Gastrocnemius medialis (tissue), 4 donors: ENCODE data around the gene TAS1R2. TPM values are rescaled to one million over a fixed set of nuclear protein-coding genes. Genes with fewer than 3 reads are reported as not detected.

Source experiments
- ATAC-seq, 2 donors: fragments of 150-250 bp; one replicate each; pipeline ENCODE4 v1.9.1; 2016
- DNase-seq, 2 donors: peaks; one replicate each; pipeline ENCODE4 v3.0.0-alpha.2; 2019
- H3K27ac ChIP-seq, 4 donors: fragments of 200-600 bp; sonication (generic); 1 replicate in 1 of 4; 2 replicates in 3 of 4; pipeline ENCODE4 v1.5.1; 2016 to 2018; ENCODE audit warnings: mild to moderate bottlenecking in 2 of 4, moderate library complexity in 1 of 4
- H3K27me3 ChIP-seq, 3 donors: fragments of 200-600 bp; sonication (generic) in 2 of 3; 1 replicate in 1 of 3; 2 replicates in 2 of 3; pipeline versions ENCODE4 v1.5.1 to v1.6.0; 2016 to 2019; ENCODE audit warnings: mild to moderate bottlenecking in 1 of 3, moderate library complexity in 1 of 3
- H3K36me3 ChIP-seq, 2 donors: fragments of 200-600 bp; sonication (generic) in 1 of 2; one replicate each; pipeline ENCODE4 v1.5.1; 2017 to 2018
- H3K4me1 ChIP-seq, 2 donors: fragments of 200-600 bp; sonication (generic) in 1 of 2; one replicate each; pipeline ENCODE4 v1.5.1; 2016 to 2017; ENCODE audit warnings: mild to moderate bottlenecking in 2 of 2
- H3K4me3 ChIP-seq, 4 donors: fragments of 200-600 bp; sonication (generic) in 3 of 4; 1 replicate in 1 of 4; 2 replicates in 3 of 4; pipeline ENCODE4 v1.5.1; 2016 to 2019; ENCODE audit warnings: mild to moderate bottlenecking in 2 of 4
- H3K9me3 ChIP-seq, 3 donors: fragments of 200-600 bp; sonication (generic) in 2 of 3; 1 replicate in 1 of 3; 2 replicates in 2 of 3; pipeline ENCODE4 v1.5.1; 2016 to 2019
- CTCF ChIP-seq, 5 experiments: fragments of 450-650 bp in 3 of 5; fragments of 200-600 bp in 2 of 5; sonication (generic) in 2 of 5; IDR thresholded peaks in 4 of 5; conservative IDR thresholded peaks in 1 of 5; 1 replicate in 4 of 5; 2 replicates in 1 of 5; pipeline ENCODE4 v1.5.1; 2016 to 2019; ENCODE audit warnings: antibody characterized with exemption in 5 of 5, mild to moderate bottlenecking in 3 of 5, moderate library complexity in 3 of 5
- POLR2A ChIP-seq, 2 donors: fragments of 450-650 bp; IDR thresholded peaks; one replicate each; pipeline ENCODE4 v1.6.1; 2017; ENCODE audit warnings: antibody characterized with exemption in 2 of 2, mild to moderate bottlenecking in 2 of 2, moderate library complexity in 2 of 2
- in situ Hi-C, 4 donors: fragments of 200-750 bp; cut with MboI; loops; one replicate each; pipeline versions ENCODE4 v1.15.0 to v1.8.0; 2017; ENCODE audit warnings: low sequenced_read_pairs in 4 of 4
- intact Hi-C: fragments of 100-400 bp; cut with DNase I; formaldehyde crosslinking; loops from one replicate; pipeline ENCODE4 v1.15.1; 2023; ENCODE audit warnings: low total_unique reads
- microRNA counts, 2 donors: library from miRNA; unstranded; fragments of <30 nt; microRNA quantifications; one replicate each; lab custom pipeline; 2016
- microRNA-seq, 2 donors: library from miRNA; unstranded; fragments of <30 nt; microRNA quantifications; one replicate each; pipeline ENCODE4, GENCODE V29; 2016; ENCODE audit warnings: borderline replicate concordance in 2 of 2
- total RNA-seq, 4 donors: library from RNA; depleted of rRNA; stranded (reverse); fragments of >200 nt; gene quantifications; one replicate each; pipeline versions ENCODE4 v1.1.0 to v1.2.3, GENCODE V29; 2016

Gene TAS1R2
- total RNA-seq, 4 donors from 2014 or later: not detected

GRCh38 chr1:18792747-18793146 lies 66.7 kb downstream of the TAS1R2 start:
- H3K4me3 ChIP-seq: no peak overlapping the region
- no peaks in the 10 kb centered on the region for H3K9me3 ChIP-seq
- H3K27me3 ChIP-seq: peaks cover 0 to 5% (median 0%) of the 10 kb centered on the region in 3 donors
- TF ChIP-seq POLR2A (IDR thresholded peaks at IDR 0.05) (no peak), CTCF (IDR thresholded peaks at IDR 0.05 in 4 of 5, conservative IDR thresholded peaks at IDR 0.05 in 1 of 5) (no peak)
- H3K36me3 ChIP-seq: no peaks in the 10 kb centered on the region
- DNase-seq (no peak), ATAC-seq (no peak)
- H3K27ac ChIP-seq: no peak overlapping the region
- in situ Hi-C loops (no loop called here), intact Hi-C loops (no loop called here)
- H3K4me1 ChIP-seq: no peaks in the 10 kb centered on the region

MicroRNA genes within 50 kb of the gene (microRNA counts, 767-probe panel; counts per million panel counts)
- 356 to 448 counts per million in 2 donors for microRNA hsa-miR-1290 (lab: Ali Mortazavi, UCI)

Small RNA genes within 50 kb of the gene (microRNA-seq; reads per million reads assigned to microRNA genes)
- gene MIR1290 (0 reads per million in 2 donors), gene MIR4695 (0 reads per million in 2 donors)

Other genes starting within 250 kb of the TAS1R2 start
- gene PAX7, start 228.8 kb downstream of the TAS1R2 start, total RNA-seq: 1 to 10 TPM; 1.8 to 5.1 (median 3.9) TPM
- 10 to 100 TPM; 22.8 to 35.3 (median 31.4) TPM for gene ALDH4A1, start 42.9 kb upstream of the TAS1R2 start, total RNA-seq
- gene IFFO2, start 97.0 kb upstream of the TAS1R2 start, total RNA-seq: 10 to 100 TPM in 1 of 4 donors, 1 to 10 TPM in 3; 2.1 to 16.3 (median 5.7) TPM